ENCODE measurements around the gene AKTIP.
A peak's percentile ranks its signal among the peaks of the same experiment; 100 is the strongest.

AKTIP gene

GRCh38 chr16:53511403-53512280, 8.6 kb upstream of the AKTIP start:
- peak overlapping the region; percentile 61 for H3K27ac ChIP-seq
- TF ChIP-seq, protein P1, sequence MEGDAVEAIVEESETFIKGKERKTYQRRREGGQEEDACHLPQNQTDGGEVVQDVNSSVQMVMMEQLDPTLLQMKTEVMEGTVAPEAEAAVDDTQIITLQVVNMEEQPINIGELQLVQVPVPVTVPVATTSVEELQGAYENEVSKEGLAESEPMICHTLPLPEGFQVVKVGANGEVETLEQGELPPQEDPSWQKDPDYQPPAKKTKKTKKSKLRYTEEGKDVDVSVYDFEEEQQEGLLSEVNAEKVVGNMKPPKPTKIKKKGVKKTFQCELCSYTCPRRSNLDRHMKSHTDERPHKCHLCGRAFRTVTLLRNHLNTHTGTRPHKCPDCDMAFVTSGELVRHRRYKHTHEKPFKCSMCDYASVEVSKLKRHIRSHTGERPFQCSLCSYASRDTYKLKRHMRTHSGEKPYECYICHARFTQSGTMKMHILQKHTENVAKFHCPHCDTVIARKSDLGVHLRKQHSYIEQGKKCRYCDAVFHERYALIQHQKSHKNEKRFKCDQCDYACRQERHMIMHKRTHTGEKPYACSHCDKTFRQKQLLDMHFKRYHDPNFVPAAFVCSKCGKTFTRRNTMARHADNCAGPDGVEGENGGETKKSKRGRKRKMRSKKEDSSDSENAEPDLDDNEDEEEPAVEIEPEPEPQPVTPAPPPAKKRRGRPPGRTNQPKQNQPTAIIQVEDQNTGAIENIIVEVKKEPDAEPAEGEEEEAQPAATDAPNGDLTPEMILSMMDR (conservative IDR thresholded peaks at IDR 0.05), result no peak
- TF ChIP-seq ZFX (IDR thresholded peaks at IDR 0.05), result no peak

GRCh38 chr16:53511084-53511402, 8.0 kb upstream of the AKTIP start:
- TF ChIP-seq, protein P1 (conservative IDR thresholded peaks at IDR 0.05), result no peak
- no peak for TF ChIP-seq ZFX (IDR thresholded peaks at IDR 0.05)
- peak overlapping the region; percentile 61 for H3K27ac ChIP-seq

- H3K27ac ChIP-seq, result peak overlapping the region; percentile 61
- no peak for TF ChIP-seq ZFX (IDR thresholded peaks at IDR 0.05)
- TF ChIP-seq, protein P1 (conservative IDR thresholded peaks at IDR 0.05), result peak; percentile 63
Observed at GRCh38 chr16:53510704-53511070, 7.7 kb upstream of the AKTIP start.

- no peak overlapping the region for H3K27ac ChIP-seq
- TF ChIP-seq ZFX (IDR thresholded peaks at IDR 0.05), result no peak
- TF ChIP-seq, protein P1 (conservative IDR thresholded peaks at IDR 0.05), result peak; percentile 95
Observed at GRCh38 chr16:53509906-53510703, 7.1 kb upstream of the AKTIP start.

DNA sequence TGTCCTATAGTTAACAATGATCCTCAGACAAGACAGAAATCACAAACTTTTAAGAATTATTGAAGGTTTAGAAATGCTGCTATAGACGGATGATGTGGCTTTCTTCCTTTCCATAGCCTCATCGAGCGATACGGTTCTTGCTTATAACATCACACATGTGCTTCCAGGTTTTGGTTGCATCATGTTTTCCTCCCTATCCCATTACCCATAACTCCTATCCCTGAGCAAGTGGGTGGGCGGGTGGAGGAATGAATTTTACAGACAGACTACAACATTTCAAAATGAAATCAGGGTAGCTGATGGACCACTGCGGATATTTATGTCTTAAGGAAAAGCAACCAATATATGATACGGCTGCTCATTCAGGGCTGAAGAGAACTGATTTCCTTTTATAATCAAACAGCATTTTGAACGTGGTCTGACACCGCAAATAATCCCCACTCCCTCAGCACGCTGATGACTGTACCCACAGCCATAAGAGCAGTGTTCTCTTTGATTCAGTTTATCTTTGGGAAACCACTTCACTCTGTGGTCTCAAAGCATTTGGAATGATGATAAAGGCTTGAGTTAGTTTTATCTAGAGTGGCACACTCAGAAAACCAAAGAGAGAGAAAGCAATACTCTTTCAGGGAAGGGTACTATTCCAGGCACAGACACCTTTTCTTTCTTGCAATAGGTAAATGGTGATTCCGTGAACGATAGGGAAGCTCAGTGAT, 4.6 kb upstream of the AKTIP start:
- H3K27ac ChIP-seq, result no peak overlapping the region
- no peak for TF ChIP-seq ZFX (IDR thresholded peaks at IDR 0.05)
- TF ChIP-seq, protein P1 (conservative IDR thresholded peaks at IDR 0.05), result no peak

- no peak for TF ChIP-seq ZFX (IDR thresholded peaks at IDR 0.05)
- TF ChIP-seq, protein P1 (conservative IDR thresholded peaks at IDR 0.05), result no peak
- no peak overlapping the region for H3K27ac ChIP-seq
Observed at GRCh38 chr16:53506254-53506653, 3.2 kb upstream of the AKTIP start.

Data from C4-2B (cell line).